Loucy (cell line): Measurements from ENCODE around the gene TBL1XR1.

Experiments
- EZH2phosphoT487 ChIP-seq: fragments of 200-600 bp; IDR thresholded peaks from 2 replicates; pipeline ENCODE4 v1.6.1; 2018; ENCODE audit warnings: antibody characterized with exemption, mild to moderate bottlenecking, moderate library complexity, borderline replicate concordance
- TF ChIP-seq, protein P1 (sequence below): fragments of 200-600 bp; sonication (generic); conservative IDR thresholded peaks from 2 replicates; pipeline ENCODE4 v1.5.1; 2014; ENCODE audit warnings: mild to moderate bottlenecking, antibody characterized with exemption, low read length

DNA sequence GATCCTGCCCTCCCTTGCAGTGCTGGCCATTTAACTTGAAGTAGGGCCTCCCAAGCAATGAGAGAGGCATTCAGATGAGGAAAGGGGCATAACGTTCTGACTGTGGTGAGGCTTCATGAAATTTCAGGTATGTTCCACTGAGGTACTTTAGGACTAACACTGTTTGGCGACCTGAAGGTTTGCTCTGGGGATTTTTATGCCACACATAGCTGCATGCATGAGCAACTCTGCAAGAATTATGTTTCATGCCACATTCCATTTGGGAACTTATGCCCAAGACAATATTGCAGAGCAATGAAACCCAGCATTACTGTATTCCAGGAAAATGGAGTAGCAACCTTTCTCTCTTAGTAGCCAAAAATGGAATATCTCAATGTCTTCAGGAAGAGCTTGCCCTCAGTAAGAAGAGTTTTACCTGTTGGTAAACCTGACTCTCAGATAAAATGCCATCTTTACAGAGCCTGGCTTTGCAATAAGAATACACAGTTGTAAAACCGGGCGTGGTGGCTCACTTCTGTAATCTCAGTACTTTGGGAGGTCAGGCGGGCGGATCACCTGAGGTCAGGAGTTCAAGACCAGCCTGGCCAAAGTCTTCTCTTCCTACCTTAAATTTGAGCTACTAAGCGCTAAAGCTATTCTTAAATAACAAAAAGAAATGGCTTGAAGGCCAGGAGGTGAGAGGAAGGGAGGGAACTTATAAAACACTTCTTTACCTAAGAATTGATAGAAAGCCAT lies 16.7 kb upstream of the TBL1XR1 start:
- TF ChIP-seq, protein P1, sequence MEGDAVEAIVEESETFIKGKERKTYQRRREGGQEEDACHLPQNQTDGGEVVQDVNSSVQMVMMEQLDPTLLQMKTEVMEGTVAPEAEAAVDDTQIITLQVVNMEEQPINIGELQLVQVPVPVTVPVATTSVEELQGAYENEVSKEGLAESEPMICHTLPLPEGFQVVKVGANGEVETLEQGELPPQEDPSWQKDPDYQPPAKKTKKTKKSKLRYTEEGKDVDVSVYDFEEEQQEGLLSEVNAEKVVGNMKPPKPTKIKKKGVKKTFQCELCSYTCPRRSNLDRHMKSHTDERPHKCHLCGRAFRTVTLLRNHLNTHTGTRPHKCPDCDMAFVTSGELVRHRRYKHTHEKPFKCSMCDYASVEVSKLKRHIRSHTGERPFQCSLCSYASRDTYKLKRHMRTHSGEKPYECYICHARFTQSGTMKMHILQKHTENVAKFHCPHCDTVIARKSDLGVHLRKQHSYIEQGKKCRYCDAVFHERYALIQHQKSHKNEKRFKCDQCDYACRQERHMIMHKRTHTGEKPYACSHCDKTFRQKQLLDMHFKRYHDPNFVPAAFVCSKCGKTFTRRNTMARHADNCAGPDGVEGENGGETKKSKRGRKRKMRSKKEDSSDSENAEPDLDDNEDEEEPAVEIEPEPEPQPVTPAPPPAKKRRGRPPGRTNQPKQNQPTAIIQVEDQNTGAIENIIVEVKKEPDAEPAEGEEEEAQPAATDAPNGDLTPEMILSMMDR = no peak
- TF ChIP-seq EZH2phosphoT487 = no peak
